GM12878 (cell line): Measurements from ENCODE around the gene MYOC.

ENCODE experiments used
- KDM1A ChIP-seq: fragments of 200-600 bp; sonication (generic); IDR thresholded peaks from 2 replicates; pipeline ENCODE4 v1.6.1; 2016; ENCODE audit warnings: borderline replicate concordance
- POLR2AphosphoS5 ChIP-seq: IDR thresholded peaks from 2 replicates; pipeline ENCODE4 v1.6.1; 2011; ENCODE audit warnings: mild to moderate bottlenecking, low read length, inconsistent platforms

GRCh38 chr1:171654942-171655745 lies 2.7 kb upstream of the MYOC start:
- TF ChIP-seq KDM1A (no peak), POLR2AphosphoS5 (no peak)
